GM10266 (cell line): ENCODE data around the gene FAM184B.
"Not testable (repeated sequence)": the region's sequence is repeated elsewhere in the genome, so short reads cannot be mapped to it uniquely, and the experiment has no call there.

Experiments
- DNase-seq: peaks from one replicate; pipeline ENCODE4 v3.0.0; 2012; ENCODE audit errors: extremely low spot score
- TF ChIP-seq, protein P1 (sequence below): IDR thresholded peaks from 2 replicates; pipeline ENCODE4 v1.5.1; 2012; ENCODE audit warnings: mild to moderate bottlenecking, low read depth; ENCODE audit not compliant: control insufficient read depth, insufficient read depth; ENCODE audit errors: missing control alignments

FAM184B gene

DNA sequence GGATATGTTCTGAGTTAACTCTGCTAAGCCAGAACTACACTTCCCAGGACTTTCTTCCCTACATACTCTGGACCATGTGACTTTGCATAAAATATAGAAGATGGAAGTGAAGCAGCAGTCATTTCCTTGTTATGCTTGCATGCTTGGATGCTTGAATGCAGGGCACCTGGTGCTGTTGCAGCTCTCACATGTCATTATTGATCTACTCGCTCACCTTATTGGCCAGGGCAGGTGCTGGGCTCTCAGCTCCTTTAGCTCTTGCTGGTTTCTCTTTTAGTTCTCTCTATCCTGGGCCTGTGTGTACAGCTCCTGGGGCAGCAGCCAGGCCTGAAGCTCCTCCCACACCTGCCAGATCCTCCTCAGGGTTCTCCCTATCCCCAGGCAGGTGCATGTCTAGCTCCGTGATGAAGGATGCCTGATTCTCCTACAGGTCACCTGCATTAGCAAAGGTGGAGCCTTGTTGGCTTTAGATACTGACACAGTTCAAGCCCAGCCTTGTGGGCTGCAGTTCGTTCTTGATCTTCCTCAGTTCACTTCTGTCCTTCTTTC lies 113.7 kb downstream of the FAM184B start:
- TF ChIP-seq, protein P1, sequence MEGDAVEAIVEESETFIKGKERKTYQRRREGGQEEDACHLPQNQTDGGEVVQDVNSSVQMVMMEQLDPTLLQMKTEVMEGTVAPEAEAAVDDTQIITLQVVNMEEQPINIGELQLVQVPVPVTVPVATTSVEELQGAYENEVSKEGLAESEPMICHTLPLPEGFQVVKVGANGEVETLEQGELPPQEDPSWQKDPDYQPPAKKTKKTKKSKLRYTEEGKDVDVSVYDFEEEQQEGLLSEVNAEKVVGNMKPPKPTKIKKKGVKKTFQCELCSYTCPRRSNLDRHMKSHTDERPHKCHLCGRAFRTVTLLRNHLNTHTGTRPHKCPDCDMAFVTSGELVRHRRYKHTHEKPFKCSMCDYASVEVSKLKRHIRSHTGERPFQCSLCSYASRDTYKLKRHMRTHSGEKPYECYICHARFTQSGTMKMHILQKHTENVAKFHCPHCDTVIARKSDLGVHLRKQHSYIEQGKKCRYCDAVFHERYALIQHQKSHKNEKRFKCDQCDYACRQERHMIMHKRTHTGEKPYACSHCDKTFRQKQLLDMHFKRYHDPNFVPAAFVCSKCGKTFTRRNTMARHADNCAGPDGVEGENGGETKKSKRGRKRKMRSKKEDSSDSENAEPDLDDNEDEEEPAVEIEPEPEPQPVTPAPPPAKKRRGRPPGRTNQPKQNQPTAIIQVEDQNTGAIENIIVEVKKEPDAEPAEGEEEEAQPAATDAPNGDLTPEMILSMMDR: no peak
- no peak for DNase-seq

DNA sequence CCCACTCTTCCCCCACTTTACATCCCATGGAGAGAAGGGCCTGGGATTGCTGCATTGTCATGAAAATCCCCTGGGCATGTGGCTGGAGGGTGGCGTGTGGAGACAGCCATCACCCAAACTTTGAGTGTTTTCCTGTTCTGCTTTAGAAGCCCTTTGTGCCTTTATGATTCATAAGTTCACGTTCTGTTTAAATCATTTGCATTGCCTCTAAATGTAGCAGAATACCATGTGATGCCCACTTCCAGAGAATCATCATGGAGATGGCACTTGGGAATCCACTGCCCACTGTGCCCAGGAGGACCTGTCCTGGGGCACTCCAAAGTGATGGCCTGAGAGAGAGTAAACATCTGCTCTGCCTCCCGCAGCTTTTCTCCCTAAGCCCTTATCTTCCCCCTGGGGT lies 114.2 kb downstream of the FAM184B start:
- DNase-seq: no peak
- TF ChIP-seq, protein P1: no peak

GRCh38 chr4:17665852-17666251 lies 115.6 kb downstream of the FAM184B start:
- no peak for DNase-seq
- TF ChIP-seq, protein P1: no peak

DNA sequence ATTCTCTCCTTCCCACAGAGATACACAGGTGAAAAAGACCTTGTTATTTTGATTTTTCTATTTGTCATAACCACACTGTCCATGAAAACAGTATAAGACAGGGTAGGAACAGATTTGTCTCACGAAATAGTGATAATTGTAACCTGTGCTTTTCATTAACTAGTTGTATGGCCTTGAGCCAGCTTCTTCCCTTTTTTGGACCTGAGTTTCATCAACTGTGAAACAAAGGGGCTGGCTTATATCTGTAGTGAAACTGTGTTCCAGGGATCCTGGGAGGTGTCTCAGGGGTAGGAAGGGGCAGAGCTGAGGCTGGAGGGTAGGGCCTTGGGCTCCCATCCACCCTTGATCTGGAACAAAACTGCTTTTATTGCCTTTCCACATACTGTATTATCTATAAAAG lies 116.1 kb downstream of the FAM184B start:
- DNase-seq: no peak
- TF ChIP-seq, protein P1: no peak

DNA sequence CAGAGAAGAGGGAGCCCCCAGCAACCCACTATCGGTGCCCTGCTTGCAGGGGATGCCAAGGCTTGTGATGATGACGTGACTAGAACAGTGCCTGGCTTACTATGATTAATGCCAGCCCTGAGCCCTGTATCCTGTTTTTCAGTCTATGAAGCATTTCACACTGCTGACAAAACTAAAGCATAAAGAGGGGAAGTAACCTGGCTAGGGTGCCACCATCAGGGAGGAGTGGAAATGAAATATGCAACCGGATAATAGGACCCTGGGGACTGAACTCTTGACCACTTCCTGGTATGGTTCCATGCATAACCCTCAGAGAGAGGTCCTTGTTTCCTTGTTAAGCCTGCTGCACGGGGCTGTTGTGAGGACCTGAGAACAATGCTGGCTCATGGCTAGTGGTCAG lies 116.7 kb downstream of the FAM184B start:
- DNase-seq: no peak
- TF ChIP-seq, protein P1: no peak

GRCh38 chr4:17662694-17663093 lies 118.7 kb downstream of the FAM184B start:
- no peak for DNase-seq
- TF ChIP-seq, protein P1: no peak

DNA sequence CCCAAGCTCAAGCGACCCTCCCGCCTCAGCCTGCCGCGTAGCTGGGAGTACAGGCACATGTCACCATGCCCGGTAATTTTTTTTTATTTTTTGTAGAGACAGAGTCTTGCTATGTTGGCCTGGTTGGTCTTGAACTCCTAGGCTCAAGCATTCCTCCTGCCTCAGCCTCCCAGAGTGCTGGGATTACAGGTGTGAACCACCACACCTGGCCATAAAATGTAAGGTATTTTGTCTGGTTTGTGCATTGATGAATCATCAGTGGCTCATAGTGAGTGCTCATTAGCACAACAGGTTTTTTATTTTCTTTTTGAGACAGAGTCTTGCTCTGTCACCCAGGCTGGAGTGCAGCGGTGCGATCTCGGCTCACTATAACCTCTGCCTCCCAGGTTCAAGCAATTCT lies 122.2 kb downstream of the FAM184B start:
- DNase-seq: not testable (repeated sequence)

- TF ChIP-seq, protein P1: no peak
These were observed 123.6 kb downstream of the FAM184B start for GRCh38 chr4:17657849-17658248.

More at GRCh38 chr4:17657849-17658248, 123.6 kb downstream of the FAM184B start:
- DNase-seq: no peak
